Astrocyte of the hippocampus (primary cell): ENCODE data around the gene KIF1A.
"Not testable (repeated sequence)": the region's sequence is repeated elsewhere in the genome, so short reads cannot be mapped to it uniquely, and the experiment has no call there.

Source experiments
- DNase-seq: peaks from one replicate; pipeline ENCODE4 v3.0.0; 2011; ENCODE audit warnings: low read depth, low spot score

The KIF1A gene

DNA sequence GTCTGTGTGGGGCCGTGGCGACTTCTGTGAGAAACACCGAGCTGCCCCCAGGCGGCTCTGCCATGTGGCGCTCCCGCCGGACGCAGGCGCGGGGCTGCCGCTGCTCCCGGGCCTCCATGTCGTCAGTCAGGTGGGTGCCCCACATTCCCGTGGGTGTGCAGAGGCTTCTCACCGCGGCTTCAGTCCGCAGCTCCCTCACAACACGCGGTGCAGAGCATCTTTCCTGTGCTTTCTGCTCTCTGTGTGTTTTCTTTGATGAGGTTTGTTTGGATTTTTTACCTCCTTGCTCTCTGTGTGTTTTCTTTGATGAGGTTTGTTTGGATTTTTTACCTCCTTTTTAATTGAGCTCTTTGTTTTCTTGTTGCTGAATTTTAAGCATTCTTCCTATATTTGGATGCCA is 115.4 kb downstream of the KIF1A start:
- DNase-seq, result no peak

DNA sequence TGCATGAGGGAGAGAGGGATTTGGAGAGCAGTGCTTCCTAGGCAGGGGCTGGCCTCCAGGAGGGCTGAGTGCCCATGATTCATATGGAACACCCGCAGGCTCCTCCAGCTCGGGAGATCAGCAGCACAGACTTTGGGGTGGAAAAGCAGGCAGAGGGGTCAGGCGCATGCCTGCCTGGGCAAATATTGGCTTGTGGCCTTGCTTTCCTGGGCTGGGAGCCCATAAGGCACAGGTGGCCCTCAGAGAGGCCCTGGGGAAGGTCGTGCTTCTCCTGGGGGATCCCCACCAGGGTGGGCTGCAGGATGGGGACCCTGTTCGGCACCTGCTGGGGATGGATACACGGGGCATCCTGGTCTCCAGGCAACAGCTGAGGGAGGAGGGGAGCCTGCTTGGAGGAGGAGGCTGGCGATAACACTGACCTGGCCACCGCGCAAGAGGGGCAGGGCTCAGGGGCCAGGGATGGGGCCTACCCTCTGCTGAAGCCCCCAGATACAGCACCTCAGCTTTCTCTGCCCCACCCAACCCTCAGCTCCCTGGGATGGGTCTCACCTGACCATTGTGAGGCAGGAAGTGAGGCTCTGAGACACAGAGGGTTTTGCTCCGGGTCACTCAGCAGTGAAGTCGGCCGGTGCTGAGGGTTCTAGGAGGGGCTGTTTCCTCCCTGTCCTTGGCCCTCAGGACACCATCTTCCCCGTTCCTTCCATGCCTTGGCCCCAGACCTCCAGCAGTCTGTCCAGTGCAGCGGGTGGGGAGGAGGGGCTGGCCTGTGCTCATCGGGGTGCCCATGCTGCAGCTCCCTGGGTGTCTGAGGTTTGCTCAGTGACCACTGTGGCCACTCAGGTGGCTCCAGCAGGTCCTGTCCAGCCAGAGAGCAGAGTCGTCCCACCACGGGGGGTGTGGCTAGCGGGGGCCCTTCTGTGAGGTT is 116.3 kb downstream of the KIF1A start:
- DNase-seq, result no peak

DNA sequence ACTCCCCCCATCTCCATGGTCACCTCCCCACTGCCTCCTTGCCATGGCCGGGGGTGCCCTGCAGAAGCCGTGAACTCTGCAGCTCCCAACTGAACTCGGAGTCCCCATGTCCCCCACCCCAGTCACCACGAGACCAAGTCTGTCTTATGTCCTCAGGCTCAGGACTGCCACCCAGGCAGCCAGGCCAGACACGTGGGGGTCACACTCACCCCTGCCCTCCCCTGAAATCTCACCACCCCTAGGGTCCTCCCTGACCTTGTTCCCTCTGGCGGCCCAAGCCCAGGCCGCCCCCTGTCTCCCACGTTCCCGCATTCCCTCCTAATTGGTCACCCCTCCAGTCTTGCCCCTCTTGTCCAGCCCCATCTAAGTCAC is 117.4 kb downstream of the KIF1A start:
- DNase-seq, result no peak

DNA sequence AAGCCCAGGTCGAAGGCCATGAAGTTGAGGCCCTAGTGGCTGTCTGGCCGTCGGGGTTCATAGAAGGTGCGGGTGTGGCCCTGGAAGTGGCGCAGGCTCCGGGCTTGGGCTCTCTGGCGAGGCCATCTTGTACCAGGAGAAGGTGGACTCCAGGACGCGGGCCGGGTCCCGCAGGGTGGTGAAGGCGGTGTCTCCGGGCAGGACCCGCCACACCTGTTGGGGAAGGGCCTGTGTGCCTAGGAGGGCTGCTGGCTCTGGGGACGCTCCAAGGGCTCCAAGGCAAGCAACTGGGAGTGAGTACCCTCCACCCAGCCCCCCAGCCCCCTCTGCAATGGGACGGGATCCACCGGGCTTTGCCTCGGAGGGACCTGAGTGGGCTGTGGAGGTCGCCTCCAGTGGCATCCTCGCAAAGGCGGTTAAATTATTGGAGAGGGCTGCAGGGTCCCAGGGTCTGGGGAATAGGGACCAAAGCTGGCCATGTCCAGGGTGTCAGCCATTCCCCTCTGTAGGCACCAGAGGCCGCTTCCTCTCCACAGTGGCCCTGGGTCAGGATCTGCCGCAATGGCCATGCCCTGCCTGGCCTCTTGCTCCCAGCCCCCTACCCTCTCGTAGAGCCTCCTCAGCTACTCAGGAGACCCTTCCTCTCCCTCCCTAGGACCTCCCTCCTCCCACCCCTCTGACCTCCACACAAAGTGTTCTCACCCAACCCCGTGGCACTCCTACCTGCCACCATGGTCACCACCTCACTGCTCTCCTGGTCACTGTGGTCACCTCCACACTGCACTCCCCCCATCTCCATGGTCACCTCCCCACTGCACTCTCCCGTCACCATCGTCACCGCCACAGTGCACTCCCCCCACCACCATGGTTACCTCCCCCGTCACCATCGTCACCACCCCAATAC is 118.0 kb downstream of the KIF1A start:
- no peak for DNase-seq

DNA sequence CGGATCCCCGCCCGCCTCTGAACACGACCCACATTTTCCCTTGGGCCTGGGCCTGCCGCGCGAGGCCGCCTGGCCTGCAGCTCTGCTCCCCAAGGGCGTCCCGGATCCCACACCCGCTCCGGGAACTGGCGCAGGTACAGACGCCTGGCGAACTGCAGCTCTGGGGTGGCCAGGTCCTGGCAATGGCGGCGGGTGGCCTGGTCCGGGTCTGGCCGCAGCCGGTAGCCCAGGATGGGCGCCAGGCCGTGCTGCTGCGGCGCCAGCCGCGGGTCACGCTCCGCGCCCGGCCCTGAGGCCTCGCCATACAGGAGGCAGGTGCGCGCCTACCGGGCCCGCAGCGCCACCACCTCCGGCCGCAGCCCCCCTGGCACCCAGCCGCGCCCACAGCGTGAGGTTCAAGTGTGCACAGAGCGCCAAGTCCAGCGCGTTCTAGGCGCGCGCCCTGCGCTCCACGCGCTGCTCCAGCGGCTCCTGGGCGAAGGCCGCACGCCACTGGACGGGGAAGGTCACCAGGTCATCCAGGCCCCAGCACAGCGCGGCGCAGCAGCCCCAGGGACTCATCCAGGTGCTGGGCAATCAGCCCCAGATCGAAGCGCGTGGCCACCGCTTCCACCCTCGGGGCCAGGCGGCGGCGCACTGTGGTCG is 118.8 kb downstream of the KIF1A start:
- DNase-seq, result no peak

DNA sequence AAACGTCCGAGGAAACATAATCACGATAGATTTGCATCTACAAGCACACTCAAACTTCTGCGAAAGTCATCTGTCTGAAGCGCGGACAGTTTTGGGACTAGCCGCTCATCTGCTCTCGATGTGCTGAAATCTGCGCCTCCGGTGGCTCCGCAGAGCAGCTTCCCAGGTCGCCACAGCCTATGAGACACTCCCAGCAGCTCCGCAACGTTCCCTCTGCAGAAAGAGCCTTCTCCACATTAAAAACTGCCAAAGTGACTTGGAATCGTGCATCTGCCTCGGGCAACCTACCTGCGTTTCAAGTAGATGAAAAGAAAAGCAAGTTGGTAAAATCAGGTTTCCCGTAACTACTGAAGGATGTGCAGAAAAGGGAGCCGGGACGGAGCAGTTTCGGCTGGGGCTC is 119.4 kb downstream of the KIF1A start:
- DNase-seq, result not testable (repeated sequence)

DNA sequence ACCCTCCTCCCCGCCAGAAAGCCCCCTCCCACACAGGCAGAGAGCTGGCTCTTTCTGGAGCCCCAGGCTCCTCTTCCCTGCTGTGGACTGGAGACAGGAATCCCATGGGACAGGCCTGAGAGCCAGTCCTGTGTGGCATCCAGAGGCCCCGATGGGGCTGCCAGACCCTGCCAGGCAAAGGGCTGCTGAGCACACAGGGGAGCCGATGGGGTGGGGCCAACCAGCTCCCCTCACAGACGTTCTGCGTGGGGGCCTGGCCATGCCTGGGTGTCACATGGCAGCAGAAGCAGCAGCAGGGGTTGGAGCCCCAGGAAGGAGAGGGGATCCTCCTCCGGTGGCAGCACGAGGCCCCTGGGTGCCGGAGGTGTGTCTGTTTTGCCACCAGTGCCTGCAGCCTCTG is 120.2 kb downstream of the KIF1A start:
- DNase-seq, result not testable (repeated sequence)

DNA sequence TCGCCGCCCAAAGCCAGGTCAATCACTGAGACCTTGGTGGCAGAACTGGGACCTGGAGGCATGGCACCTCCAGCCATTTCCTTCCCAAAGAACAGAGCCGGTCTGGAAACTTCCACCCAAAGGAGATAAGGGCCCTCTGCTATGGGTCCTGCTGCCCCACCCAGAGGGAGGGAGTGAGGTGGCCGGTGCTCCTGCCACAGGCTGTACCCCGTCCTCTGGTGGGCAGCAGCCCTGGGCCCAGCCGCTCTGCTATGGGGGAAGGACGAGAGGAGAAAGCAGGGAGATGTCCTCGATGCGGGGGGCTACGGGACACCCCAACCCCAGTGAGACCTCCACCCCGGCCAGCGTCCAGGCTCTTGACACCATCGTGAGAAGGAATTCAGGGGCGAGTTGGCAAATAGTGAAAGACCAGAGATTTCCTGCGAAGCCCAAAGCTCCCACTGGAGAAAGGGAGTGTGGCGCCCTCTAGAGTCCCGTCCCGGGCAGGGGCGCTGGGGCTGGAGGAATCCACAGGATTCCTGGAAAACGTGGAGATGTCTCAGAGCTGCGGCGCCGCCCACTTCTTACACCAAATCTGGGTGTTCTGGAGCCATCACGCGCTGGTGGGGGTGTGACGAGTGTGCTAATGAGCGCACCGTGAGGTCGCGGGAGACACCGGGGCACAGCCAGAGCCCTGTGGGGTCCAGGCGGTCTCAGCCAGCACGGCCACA is 121.0 kb downstream of the KIF1A start:
- DNase-seq, result not testable (repeated sequence)

DNA sequence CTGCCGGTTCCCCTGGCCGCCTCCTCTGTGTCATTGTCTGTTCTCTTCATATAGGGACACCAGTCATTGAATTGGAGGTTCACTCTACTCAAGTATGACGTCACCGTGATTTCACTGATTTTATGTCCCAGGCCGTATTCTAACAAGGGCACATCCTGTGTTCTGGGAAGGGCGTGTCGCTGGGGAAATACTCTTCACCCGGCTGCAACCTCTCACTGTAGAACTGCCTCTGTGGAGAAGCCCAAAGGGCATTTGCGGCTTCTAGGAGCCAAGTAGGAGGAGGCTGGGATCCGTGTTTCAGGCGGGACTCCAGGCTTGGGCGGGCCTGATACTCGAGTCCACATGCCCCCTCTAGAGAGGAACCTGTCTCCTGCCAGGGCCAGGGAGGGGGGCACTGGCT is 123.5 kb downstream of the KIF1A start:
- not testable (repeated sequence) for DNase-seq

DNA sequence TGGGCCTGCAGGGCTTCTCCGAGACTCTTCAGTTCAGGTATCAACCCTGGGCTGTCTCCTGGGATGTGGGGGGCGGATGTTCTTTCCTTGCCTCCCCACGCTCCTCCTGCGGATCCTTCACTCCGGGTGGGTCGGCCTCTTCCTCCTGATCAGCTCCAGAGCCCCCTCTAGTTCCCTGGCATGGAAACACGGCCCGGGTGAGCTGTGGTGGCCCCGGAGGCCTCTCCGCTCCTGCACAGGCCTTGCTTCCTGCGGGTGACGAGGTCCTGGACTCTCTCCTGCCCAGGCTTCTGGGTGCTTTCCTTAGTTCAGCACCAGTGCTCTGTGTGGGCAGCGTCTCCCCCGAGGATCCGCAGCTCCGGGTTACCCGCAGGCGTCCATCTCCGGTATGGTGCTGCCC is 124.4 kb downstream of the KIF1A start:
- not testable (repeated sequence) for DNase-seq

DNA sequence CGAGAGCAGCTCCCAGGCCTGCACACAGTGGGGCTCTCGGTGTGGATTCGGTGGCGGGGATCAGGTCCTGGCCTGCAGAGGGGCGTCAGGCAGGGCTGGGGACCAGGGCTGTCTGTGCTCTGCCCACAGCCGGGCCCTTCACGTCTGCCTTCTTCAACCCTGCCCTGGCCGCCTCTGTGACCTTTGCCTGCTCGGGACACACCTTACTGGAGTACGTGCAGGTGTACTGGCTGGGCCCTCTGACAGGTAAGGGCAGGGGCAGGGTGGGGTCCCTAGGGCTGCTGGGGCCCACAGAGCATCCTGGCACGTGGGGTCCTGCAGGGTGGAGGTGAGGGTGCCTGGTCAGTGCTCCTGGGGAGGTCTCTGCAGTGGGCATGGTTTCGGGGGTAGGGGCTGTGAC is 125.7 kb downstream of the KIF1A start:
- not testable (repeated sequence) for DNase-seq

DNA sequence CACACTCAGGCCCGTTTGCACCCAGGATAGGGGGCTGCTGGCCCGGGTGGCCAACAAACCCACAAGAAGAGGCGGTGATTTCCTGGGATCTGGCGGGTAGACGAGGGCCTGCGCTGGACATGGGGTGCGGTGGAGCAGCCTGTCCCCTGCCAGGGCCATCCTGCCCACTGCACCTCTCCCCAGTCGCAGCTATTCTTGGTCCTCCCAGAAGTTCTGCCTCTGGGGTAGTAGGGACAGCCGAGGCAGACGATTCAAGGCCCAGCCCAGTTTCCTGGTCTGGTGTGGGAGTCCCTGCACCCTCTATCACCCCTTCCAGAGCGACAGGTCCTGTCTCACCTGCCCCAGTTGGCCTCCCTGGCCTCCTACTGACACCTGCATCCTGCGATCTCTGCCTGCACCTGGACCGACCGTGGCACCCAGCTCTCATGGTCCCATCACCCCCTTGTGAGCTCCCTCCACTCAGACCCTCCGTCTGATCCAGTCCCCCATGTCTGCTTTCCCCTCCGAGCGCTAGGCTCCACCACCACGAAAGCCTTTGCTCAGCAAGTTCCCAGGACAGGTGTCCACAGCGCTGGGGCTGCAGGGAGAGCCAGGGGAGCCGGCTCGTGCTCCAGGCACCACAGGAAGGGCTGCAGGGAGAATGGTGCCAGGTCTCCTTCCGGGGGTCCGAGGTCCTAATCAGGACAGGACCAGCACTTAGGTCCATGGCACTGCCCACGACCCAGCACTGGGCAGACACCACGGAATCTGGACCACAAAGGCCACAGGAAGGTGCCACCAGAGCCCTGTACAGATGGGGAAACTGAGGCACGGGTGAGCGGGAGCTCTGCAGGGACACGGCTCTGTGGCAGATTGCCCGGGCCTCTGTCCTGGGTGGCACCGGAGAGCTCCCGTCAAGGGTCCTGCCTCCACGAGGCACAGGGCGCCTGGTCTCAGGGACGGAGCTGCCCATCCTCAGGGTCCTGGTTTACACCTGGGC is 127.1 kb downstream of the KIF1A start:
- DNase-seq, result not testable (repeated sequence)

DNA sequence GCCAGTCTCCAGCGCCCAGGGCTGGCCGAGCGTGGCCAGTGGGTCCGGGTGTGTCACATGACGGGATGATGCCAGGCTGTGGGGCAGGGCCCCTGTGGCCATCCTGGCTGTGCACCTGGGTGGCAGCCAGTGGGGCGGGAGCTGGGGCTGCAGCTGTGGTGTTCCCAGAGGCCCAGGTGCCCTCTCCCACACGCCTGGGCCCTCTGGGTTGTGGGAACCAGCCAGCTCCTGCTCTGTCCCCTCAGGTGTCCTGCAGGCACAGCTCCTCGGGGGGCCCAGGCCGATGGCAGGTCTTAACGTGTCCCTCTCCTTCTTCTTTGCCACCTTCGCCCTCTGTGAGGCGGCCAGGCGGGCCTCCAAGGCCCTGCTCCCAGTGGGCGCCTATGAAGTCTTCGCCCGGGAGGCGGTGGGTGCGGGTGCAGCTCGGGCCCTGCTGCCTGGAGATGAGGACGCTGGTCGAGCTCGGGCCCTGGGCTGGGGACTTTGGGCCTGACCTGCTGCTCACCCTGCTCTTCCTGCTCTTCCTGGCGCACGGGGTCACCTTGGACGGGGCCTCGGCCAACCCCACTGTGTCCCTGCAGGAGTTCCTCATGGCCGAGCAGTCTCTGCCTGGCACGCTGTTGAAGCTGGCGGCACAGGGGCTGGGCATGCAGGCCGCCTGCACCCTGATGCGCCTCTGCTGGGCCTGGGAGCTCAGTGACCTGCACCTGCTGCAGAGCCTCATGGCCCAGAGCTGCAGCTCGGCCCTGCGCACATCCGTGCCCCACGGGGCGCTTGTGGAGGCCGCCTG is 128.2 kb downstream of the KIF1A start, which contains the start of gene AQP12A:
Gene AQP12A, plus strand, starts transcription at position 236 of the 790 bp plus-strand sequence. Its CDS starts 48 bp downstream, at position 284.
- DNase-seq, result not testable (repeated sequence)

DNA sequence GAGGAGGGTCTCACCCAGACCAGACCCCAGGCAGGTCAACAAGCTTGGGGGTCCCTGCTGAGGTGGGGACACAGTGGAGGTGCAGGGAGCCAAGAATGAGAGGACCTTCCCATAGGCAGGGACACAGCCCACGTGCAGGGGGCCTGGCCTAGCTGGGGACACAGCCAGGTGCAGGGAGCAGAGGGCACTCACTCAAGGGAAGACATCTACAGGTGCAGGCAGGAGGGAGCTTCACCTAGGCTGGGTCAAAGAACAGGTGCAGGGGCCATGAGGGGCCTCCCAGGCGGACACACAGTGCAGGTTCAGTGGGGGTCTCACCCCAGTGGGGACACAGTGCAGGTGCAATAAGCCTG is 129.0 kb downstream of the KIF1A start:
- DNase-seq, result not testable (repeated sequence)

DNA sequence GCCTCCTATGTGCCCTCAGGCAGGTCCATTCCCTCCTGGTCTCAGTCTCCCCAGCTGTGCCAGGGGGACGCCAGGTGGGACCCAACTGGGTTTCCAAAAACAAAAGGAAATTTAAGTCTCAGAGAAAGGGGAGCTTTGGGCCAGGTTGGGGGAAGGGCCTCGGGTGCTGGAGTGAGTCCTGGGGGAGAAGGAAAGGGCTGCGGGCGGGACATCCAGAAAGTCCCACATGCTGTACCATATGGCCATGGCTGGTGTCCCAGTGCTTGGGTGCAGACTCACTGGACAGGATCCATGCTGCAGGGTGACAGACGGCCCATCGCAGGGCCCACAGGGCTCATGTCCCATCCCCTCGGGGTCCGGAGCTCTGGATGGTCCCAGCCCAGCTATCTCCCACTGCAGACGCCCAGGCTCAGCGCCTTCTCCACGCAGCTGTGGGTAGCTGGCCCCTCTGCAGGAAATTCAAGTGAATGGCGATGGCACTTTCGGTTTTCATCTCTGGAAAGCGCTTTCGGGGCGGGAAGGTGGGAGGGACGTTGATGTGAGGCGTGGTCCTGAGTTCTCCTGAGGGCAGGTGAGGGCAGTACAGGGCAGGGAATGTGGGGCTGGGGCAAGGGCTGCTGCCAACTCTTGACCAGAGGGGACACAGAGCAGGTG is 129.5 kb downstream of the KIF1A start:
- DNase-seq, result not testable (repeated sequence)

DNA sequence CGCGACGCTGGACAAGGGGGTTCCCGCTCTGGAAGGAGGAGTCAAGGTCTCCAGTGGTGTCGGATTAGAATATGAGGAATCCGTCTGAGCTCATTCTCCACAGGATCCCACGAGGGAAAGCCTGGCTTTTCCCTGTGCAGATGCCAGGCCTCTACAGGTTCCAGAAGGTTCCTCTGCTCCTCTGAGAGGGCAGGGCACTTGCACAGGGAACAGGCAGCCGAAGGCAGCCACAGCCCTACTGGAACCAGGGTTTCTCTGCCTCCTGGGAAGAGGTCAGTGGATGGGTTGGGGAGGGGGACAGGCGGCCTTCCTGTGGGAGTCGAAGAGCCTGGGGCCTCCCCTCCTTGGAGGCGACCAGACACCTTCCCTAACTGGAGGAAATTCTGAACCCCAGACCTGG is 130.0 kb downstream of the KIF1A start:
- no peak for DNase-seq

DNA sequence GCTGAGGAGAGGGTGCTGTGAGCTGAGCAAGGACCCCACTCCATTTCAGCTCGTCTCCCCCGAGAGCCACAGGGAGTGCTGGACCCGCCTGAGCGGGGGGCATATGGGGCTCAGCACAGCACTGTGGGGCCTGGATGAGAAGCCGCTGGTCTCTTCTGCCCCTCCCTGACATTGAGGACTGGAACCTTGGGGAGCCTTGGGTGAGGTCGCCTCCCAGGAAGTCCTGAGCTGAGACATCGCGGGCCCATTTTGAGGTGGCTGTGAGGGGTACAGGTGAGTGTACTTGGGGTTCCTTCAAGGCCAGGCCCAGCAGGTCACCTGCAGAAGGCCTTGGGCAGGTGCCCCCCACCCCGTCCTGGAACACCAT is 131.5 kb downstream of the KIF1A start:
- DNase-seq, result no peak

DNA sequence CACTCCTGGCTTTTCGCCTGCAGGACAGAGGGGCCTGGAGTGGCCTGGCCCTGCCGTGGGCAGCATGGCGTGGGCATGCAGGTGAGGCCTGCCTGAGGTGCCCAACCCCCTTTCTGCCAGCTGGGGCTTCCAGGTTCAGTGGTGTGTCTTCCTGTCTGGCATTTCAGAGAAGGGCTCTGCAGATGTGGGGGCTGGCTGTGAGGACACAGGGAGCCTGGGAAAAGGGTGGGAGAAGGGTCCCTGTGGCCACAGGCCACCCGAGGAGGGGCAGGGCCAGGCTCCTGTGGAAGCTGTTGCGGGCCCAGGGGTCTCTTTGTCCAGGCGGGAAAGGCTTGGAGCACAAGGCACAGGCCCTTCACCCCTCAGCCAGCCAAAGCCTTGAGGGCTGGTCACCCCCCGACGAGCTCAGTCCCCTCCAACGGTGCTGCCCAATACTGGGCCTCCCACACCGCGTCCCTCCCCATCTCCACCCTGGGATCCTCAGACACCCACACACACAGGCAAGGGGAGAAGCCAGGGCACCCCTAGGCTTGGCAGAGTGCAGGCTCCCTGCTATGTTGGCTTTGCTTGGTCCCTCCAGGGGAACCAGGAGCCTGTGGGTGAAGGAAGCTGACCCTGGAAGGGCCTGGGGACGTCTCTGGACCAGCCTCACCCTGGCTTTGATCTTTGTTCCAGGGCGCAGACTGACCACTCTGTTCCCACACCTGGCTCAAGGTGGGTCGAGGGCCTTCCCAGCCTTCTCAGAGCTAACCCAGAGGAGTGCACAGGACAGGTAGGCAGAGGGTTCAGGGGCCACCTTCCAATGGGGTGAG is 132.1 kb downstream of the KIF1A start:
- no peak for DNase-seq
